ENCODE measurements around the gene EIF4G1.

Gene EIF4G1

GRCh38 chr3:184299488-184300377 is 14.7 kb upstream of the EIF4G1 start:
- no peaks in the 10 kb centered on the region for H3F3A ChIP-seq (ENCODE audit: insufficient read depth, low read length)
- TF ChIP-seq CTCF (IDR thresholded peaks at IDR 0.05; ENCODE audit: low read length) = no peak
- no peak for TF ChIP-seq EZH2 (IDR thresholded peaks at IDR 0.05; ENCODE audit: borderline replicate concordance, low read length)
- peaks cover 15% of the 10 kb centered on the region for H3K79me2 ChIP-seq (ENCODE audit: insufficient read depth, low read length)
- H3K4me3 ChIP-seq (ENCODE audit: low read depth, low read length, poor library complexity, severe bottlenecking) = peak overlapping the region; percentile 92
- no peaks in the 10 kb centered on the region for H4K20me1 ChIP-seq (ENCODE audit: insufficient read depth, low read length)
- peak overlapping the region; percentile 93 for H3K9ac ChIP-seq (ENCODE audit: low read length)
- peaks cover 19% of the 10 kb centered on the region for H3K4me1 ChIP-seq (ENCODE audit: insufficient read depth, low read length, severe bottlenecking)
- H3K27ac ChIP-seq (ENCODE audit: low read depth, low read length, poor library complexity, severe bottlenecking) = no peak overlapping the region
- H3K36me3 ChIP-seq (ENCODE audit: insufficient read depth, low read length) = peaks cover 48% of the 10 kb centered on the region
- H3K9me3 ChIP-seq (ENCODE audit: low read length) = no peaks in the 10 kb centered on the region
- H2AFZ ChIP-seq (ENCODE audit: low read length) = no peak overlapping the region
- H3K27me3 ChIP-seq (ENCODE audit: insufficient read depth, low read length) = no peaks in the 10 kb centered on the region
- peak overlapping the region; percentile 75 for H3K4me2 ChIP-seq (ENCODE audit: low read length)
- no peaks in the 10 kb centered on the region for H3K9me2 ChIP-seq (ENCODE audit: low read depth, low read length)

- peaks cover 54% of the 10 kb centered on the region for H3K36me3 ChIP-seq (ENCODE audit: insufficient read depth, low read length)
- peaks cover 15% of the 10 kb centered on the region for H3K79me2 ChIP-seq (ENCODE audit: insufficient read depth, low read length)
- H3K4me2 ChIP-seq (ENCODE audit: low read length) = peak overlapping the region; percentile 75
- H3K4me1 ChIP-seq (ENCODE audit: insufficient read depth, low read length, severe bottlenecking) = peaks cover 19% of the 10 kb centered on the region
- peak overlapping the region; percentile 92 for H3K4me3 ChIP-seq (ENCODE audit: low read depth, low read length, poor library complexity, severe bottlenecking)
- no peaks in the 10 kb centered on the region for H3K9me2 ChIP-seq (ENCODE audit: low read depth, low read length)
- H3K27me3 ChIP-seq (ENCODE audit: insufficient read depth, low read length) = no peaks in the 10 kb centered on the region
- H4K20me1 ChIP-seq (ENCODE audit: insufficient read depth, low read length) = no peaks in the 10 kb centered on the region
- no peak overlapping the region for H2AFZ ChIP-seq (ENCODE audit: low read length)
- TF ChIP-seq CTCF (IDR thresholded peaks at IDR 0.05; ENCODE audit: low read length) (no peak), EZH2 (IDR thresholded peaks at IDR 0.05; ENCODE audit: borderline replicate concordance, low read length) (no peak)
- H3K9me3 ChIP-seq (ENCODE audit: low read length) = no peaks in the 10 kb centered on the region
- H3F3A ChIP-seq (ENCODE audit: insufficient read depth, low read length) = no peaks in the 10 kb centered on the region
- no peak overlapping the region for H3K27ac ChIP-seq (ENCODE audit: low read depth, low read length, poor library complexity, severe bottlenecking)
- peak overlapping the region; percentile 93 for H3K9ac ChIP-seq (ENCODE audit: low read length)
These were observed 14.1 kb upstream of the EIF4G1 start for GRCh38 chr3:184300378-184300720.

- H3K9me2 ChIP-seq (ENCODE audit: low read depth, low read length) = no peaks in the 10 kb centered on the region
- no peak overlapping the region for H3K4me3 ChIP-seq (ENCODE audit: low read depth, low read length, poor library complexity, severe bottlenecking)
- H3K9me3 ChIP-seq (ENCODE audit: low read length) = no peaks in the 10 kb centered on the region
- H4K20me1 ChIP-seq (ENCODE audit: insufficient read depth, low read length) = no peaks in the 10 kb centered on the region
- H3F3A ChIP-seq (ENCODE audit: insufficient read depth, low read length) = no peaks in the 10 kb centered on the region
- H3K27me3 ChIP-seq (ENCODE audit: insufficient read depth, low read length) = no peaks in the 10 kb centered on the region
- no peak overlapping the region for H3K4me2 ChIP-seq (ENCODE audit: low read length)
- peaks cover 93% of the 10 kb centered on the region for H3K36me3 ChIP-seq (ENCODE audit: insufficient read depth, low read length)
- H2AFZ ChIP-seq (ENCODE audit: low read length) = no peak overlapping the region
- H3K4me1 ChIP-seq (ENCODE audit: insufficient read depth, low read length, severe bottlenecking) = peaks cover 2% of the 10 kb centered on the region
- H3K27ac ChIP-seq (ENCODE audit: low read depth, low read length, poor library complexity, severe bottlenecking) = no peak overlapping the region
- no peak overlapping the region for H3K9ac ChIP-seq (ENCODE audit: low read length)
- TF ChIP-seq CTCF (IDR thresholded peaks at IDR 0.05; ENCODE audit: low read length) (peak; percentile 65), EZH2 (IDR thresholded peaks at IDR 0.05; ENCODE audit: borderline replicate concordance, low read length) (no peak)
- peaks cover 2% of the 10 kb centered on the region; the same call in 1 of the 2 replicates for H3K79me2 ChIP-seq (ENCODE audit: insufficient read depth, low read length)
These were observed 8.8 kb upstream of the EIF4G1 start for GRCh38 chr3:184305577-184305976.

All from OCI-LY1 (cell line).